Measurements from ENCODE around the gene IGSF21. TPM values are rescaled to one million over a fixed set of nuclear protein-coding genes. Genes with fewer than 3 reads are reported as not detected.
A peak's percentile ranks its signal among the peaks of the same experiment; 100 is the strongest.

Gene IGSF21
- total RNA-seq, 1 donor from 2014 or later = 1.8 TPM

DNA sequence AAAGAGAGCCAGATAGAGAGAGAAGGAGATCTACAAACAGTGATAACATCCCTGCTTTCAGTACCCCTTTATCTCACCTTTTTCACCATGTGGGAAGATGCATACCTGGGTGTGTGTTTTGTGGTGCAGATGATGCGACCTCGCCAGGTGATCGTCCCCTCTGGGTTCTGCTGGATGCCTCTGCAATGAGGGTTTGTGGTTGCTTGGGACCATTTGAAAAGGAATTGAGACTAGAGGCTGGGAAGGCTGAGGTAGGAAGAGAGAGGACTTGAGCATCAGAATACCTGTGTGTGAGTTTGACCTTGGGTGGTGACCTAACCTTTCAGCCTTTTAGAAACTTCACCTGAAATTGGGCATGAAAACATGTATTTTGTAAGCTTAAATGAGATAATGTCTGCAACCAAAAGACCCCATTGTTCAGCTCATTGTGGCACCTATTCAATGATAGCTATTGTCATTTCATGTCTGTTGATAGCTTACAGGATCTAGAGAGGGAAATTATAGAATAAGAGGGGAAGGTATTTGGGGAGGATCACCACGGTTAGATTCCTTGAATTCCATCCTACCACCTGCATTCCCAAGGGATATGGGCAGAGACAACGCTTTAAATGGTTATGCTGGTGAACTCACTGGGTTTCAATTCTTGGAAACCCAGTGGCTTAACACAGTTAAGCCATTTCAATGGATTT, 125.7 kb downstream of the IGSF21 start:
- DNase-seq (no peak), ATAC-seq (no peak)
- Histone ChIP-seq H3K27ac (no peak overlapping the region), H3K4me1 (no peaks in the 10 kb centered on the region), H3K4me3 (no peak overlapping the region), H3K36me3 (no peaks in the 10 kb centered on the region), H3K9me3 (peaks cover 7% of the 10 kb centered on the region), H3K27me3 (ENCODE audit: low read depth) (peaks cover 25% of the 10 kb centered on the region)
- intact Hi-C loops (cut with DNase I) = no loop called here
- TF ChIP-seq, protein P1, sequence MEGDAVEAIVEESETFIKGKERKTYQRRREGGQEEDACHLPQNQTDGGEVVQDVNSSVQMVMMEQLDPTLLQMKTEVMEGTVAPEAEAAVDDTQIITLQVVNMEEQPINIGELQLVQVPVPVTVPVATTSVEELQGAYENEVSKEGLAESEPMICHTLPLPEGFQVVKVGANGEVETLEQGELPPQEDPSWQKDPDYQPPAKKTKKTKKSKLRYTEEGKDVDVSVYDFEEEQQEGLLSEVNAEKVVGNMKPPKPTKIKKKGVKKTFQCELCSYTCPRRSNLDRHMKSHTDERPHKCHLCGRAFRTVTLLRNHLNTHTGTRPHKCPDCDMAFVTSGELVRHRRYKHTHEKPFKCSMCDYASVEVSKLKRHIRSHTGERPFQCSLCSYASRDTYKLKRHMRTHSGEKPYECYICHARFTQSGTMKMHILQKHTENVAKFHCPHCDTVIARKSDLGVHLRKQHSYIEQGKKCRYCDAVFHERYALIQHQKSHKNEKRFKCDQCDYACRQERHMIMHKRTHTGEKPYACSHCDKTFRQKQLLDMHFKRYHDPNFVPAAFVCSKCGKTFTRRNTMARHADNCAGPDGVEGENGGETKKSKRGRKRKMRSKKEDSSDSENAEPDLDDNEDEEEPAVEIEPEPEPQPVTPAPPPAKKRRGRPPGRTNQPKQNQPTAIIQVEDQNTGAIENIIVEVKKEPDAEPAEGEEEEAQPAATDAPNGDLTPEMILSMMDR (IDR thresholded peaks at IDR 0.05) = no peak

DNA sequence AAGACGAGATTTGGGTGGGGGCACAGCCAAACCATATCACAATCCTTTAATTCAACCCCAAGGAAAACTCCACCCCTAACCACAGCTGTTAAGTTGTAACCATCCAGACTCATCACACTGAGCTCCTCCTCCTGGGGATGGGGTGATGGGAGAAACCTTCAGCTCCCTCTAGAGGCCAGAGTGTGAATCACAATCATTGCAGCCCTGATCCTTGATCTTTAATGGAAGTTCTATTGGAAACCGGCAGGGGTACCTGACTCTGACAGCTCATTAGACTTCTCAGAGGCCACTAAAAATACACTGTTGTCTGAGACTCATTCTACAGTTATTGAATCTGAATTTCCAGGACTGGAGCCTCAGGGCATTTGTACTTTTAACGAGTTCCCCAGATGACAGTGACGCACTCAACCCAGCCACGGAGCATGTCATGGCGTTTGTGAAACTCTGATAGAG, 127.2 kb downstream of the IGSF21 start:
- H3K36me3 ChIP-seq = no peaks in the 10 kb centered on the region
- intact Hi-C loops (cut with DNase I) = no loop called here
- H3K9me3 ChIP-seq = peaks cover 7% of the 10 kb centered on the region
- H3K27ac ChIP-seq = no peak overlapping the region
- ATAC-seq (peak; percentile 21 to 65), DNase-seq (no peak)
- TF ChIP-seq, protein P1 (IDR thresholded peaks at IDR 0.05) = peak; percentile 58
- H3K4me1 ChIP-seq = no peaks in the 10 kb centered on the region
- peaks cover 16% of the 10 kb centered on the region for H3K27me3 ChIP-seq (ENCODE audit: low read depth)
- H3K4me3 ChIP-seq = no peak overlapping the region

DNA sequence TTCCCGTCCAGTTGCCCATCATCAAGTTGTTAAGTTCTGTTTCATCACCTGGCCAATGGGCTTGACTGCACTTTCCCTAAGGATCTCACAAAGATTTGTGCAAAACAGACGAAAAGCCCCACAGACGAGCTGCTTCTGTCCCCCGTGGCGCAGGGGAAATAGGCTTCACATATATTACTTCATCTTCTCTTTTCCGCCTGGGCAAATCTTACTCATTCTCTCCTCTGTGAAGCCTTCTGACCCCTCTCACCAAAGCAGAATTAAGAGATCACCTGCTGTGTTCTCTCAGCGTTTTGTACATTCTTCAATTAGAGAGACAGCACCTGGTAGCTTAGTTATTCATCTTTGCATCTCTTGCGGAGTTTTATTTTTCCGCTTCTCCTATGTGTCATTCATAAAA, 129.8 kb downstream of the IGSF21 start:
- TF ChIP-seq, protein P1 (IDR thresholded peaks at IDR 0.05) = no peak
- peaks cover 12% of the 10 kb centered on the region for H3K27me3 ChIP-seq (ENCODE audit: low read depth)
- H3K4me1 ChIP-seq = no peaks in the 10 kb centered on the region
- intact Hi-C loops (cut with DNase I) = no loop called here
- DNase-seq = no peak
- no peak for ATAC-seq
- H3K27ac ChIP-seq = no peak overlapping the region
- H3K9me3 ChIP-seq = no peaks in the 10 kb centered on the region
- H3K4me3 ChIP-seq = no peak overlapping the region
- H3K36me3 ChIP-seq = no peaks in the 10 kb centered on the region

DNA sequence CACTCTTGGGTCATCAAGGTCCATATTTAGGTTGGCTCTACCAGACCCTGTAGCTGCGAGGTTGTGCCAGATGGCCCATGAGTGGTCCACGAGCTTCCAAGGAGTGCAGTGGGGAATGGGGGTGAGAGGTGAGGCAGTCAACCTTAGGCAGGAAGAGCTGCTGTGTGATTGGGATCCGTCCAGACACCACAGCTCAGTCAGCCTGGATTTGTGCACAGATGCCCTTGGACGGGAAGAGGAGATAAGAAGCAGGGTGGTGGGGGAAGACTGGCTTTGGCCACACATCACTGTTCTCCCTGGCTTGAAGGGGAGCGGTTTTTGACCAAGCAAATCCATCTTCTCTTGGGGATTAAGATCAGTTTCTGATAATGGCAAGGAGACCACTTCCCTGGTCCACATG, 130.6 kb downstream of the IGSF21 start:
- Histone ChIP-seq H3K27ac (no peak overlapping the region), H3K4me3 (no peak overlapping the region), H3K9me3 (no peaks in the 10 kb centered on the region), H3K36me3 (no peaks in the 10 kb centered on the region), H3K27me3 (ENCODE audit: low read depth) (peaks cover 12% of the 10 kb centered on the region), H3K4me1 (no peaks in the 10 kb centered on the region)
- DNase-seq (no peak), ATAC-seq (no peak)
- TF ChIP-seq, protein P1 (IDR thresholded peaks at IDR 0.05) = no peak
- intact Hi-C loops (cut with DNase I) = no loop called here

DNA sequence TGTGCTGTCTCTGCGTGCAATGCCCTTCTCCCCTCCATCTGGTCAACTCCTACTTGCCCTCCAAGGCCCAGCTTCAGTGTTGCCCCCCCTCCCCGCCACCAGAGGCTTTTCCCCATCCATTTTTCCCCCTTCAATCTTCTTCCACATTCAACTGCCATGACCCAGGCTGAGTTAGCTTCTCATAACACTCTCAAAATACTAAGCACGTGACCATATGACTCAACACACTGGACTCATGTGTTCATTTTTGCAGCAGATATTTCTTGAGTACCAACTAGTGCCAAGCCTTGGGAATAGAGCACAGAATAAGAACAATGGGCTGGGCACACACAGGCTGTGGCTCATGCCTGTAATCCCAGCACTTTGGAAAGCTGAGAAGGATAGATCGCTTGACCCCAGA, 132.1 kb downstream of the IGSF21 start:
- Histone ChIP-seq H3K27ac (no peak overlapping the region), H3K4me3 (no peak overlapping the region), H3K9me3 (no peaks in the 10 kb centered on the region), H3K36me3 (no peaks in the 10 kb centered on the region), H3K27me3 (ENCODE audit: low read depth) (peaks cover 12% of the 10 kb centered on the region), H3K4me1 (no peaks in the 10 kb centered on the region)
- no peak for ATAC-seq
- no peak for DNase-seq
- TF ChIP-seq, protein P1 (IDR thresholded peaks at IDR 0.05) = no peak
- intact Hi-C loops (cut with DNase I) = no loop called here
